Measurements from ENCODE around the gene ADIPOR2. TPM values are rescaled to one million over a fixed set of nuclear protein-coding genes. Genes with fewer than 3 reads are reported as not detected.

ADIPOR2 gene
- total RNA-seq, 1 donor from 2014 or later = 29.6 TPM

DNA sequence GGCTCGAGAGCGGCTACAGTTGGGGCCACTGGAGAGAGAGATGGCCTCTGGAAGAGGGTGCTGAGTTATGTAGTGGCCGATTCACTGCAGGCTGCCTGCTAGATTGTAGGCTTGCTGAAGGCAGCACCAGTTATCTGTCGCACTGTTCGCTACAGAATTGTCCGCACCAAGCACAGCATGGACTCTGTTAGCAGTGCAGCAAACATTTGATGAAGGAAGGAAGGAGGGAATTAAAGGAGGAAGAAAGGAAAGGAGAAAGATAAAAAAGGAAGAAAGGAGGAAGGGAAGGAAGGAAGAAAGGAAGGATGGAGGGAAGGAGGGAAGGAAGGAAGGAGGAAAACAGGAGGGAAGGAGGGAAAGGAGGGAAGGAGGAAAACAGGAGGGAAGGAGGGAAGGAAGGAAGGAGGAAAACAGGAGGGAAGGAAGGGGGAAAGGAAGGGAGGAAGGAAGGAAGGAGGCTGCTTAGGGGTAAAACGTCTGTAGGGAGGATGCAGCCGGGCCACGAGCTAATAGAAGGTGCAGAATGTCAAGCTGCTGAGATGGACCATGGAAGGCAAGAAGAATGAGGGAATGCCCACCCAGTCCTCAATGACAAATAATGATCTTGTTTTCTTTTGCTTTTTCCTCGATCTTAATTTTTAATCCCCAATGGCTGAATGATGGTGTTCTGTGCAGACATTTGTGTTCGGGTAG lies 27.3 kb upstream of the ADIPOR2 start:
- Mint-ChIP-seq H3K9me3 (peaks cover 8% of the 10 kb centered on the region), H3K4me3 (peak overlapping the region; percentile 63), H3K27me3 (ENCODE audit: insufficient read depth, low read depth) (peaks cover 13% of the 10 kb centered on the region), H3K27ac (no peak overlapping the region), H3K36me3 (peaks cover 6% of the 10 kb centered on the region), H3K4me1 (peaks cover 9% of the 10 kb centered on the region)
- Histone ChIP-seq H3K27ac (no peak overlapping the region), H3K4me2 (no peak overlapping the region), H3F3A (ENCODE audit: low read depth) (peaks cover 19% of the 10 kb centered on the region), H3K9ac (no peak overlapping the region), H3K36me3 (no peaks in the 10 kb centered on the region), H3K4me3 (no peak overlapping the region), H4K20me1 (ENCODE audit: low read depth) (no peaks in the 10 kb centered on the region), H3K27me3 (peaks cover 44% of the 10 kb centered on the region), H3K79me2 (ENCODE audit: low read depth) (no peaks in the 10 kb centered on the region), H2AFZ (replicated peaks) (no peak overlapping the region), H3K9me3 (ENCODE audit: low read depth) (no peaks in the 10 kb centered on the region), H3K4me1 (peaks cover 3% of the 10 kb centered on the region)
- DNase-seq (ENCODE audit: low spot score) = no peak
- no peak for TF ChIP-seq EZH2 (IDR thresholded peaks at IDR 0.05)
- TF ChIP-seq EZH2phosphoT487 (IDR thresholded peaks at IDR 0.05) = no peak
- no peak for TF ChIP-seq CTCF (IDR thresholded peaks at IDR 0.05)

DNA sequence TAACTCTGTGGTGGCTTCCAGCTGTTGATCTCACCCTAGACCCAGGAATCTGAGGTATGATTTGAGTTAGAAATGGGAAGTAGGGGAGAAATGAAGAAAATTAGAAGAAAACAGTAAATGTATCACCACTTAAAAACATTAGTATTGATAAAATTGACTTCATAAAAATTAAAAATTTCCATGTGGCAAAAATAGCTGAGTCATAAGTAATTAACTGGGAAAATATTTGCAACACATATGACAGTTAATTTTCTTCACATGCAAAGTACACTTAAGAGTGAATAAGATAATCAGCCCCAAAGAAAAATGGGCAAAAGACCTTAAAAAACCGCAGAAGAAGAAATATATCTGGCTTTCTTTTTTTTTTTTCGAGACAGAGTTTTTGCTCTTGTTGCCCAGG lies 25.5 kb upstream of the ADIPOR2 start:
- Mint-ChIP-seq H3K36me3 (peaks cover 6% of the 10 kb centered on the region), H3K4me1 (peaks cover 12% of the 10 kb centered on the region), H3K4me3 (no peak overlapping the region), H3K9me3 (peaks cover 8% of the 10 kb centered on the region), H3K27me3 (ENCODE audit: insufficient read depth, low read depth) (peaks cover 16% of the 10 kb centered on the region), H3K27ac (no peak overlapping the region)
- Histone ChIP-seq H3K9ac (no peak overlapping the region), H3K4me3 (no peak overlapping the region), H4K20me1 (ENCODE audit: low read depth) (no peaks in the 10 kb centered on the region), H3K79me2 (ENCODE audit: low read depth) (no peaks in the 10 kb centered on the region), H3K36me3 (no peaks in the 10 kb centered on the region), H3K27me3 (peaks cover 32% of the 10 kb centered on the region), H3K4me2 (no peak overlapping the region), H3F3A (ENCODE audit: low read depth) (peaks cover 19% of the 10 kb centered on the region), H3K4me1 (peaks cover 7% of the 10 kb centered on the region), H2AFZ (replicated peaks) (no peak overlapping the region), H3K9me3 (ENCODE audit: low read depth) (no peaks in the 10 kb centered on the region), H3K27ac (no peak overlapping the region)
- DNase-seq (ENCODE audit: low spot score) = no peak
- TF ChIP-seq CTCF (IDR thresholded peaks at IDR 0.05) (no peak), EZH2 (IDR thresholded peaks at IDR 0.05) (no peak), EZH2phosphoT487 (IDR thresholded peaks at IDR 0.05) (no peak)

DNA sequence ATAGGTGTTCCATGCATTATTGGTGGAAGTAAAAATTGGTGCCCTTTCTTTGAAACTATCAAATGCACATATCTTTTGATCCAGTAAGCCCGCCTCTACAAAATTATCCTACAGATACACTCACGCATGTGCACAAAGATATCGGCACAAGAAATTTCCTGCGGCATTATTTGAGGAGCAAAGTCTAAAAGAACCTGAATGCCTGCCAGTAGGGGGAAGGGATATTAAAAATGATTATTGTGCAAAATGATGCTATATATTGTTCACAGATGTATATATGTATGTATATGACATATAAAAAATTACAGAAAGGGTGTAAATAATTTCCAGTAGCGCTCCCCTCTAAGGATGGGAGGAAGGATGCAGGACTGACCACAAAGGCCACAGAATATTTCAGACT lies 24.7 kb upstream of the ADIPOR2 start:
- TF ChIP-seq EZH2phosphoT487 (IDR thresholded peaks at IDR 0.05) (no peak), EZH2 (IDR thresholded peaks at IDR 0.05) (no peak), CTCF (IDR thresholded peaks at IDR 0.05) (no peak)
- Histone ChIP-seq H3K27ac (no peak overlapping the region), H3K9ac (no peak overlapping the region), H3K4me2 (no peak overlapping the region), H3K79me2 (ENCODE audit: low read depth) (no peaks in the 10 kb centered on the region), H3K4me1 (peaks cover 7% of the 10 kb centered on the region), H2AFZ (replicated peaks) (no peak overlapping the region), H3K9me3 (ENCODE audit: low read depth) (no peaks in the 10 kb centered on the region), H3F3A (ENCODE audit: low read depth) (peaks cover 16% of the 10 kb centered on the region), H3K27me3 (peaks cover 25% of the 10 kb centered on the region), H4K20me1 (ENCODE audit: low read depth) (no peaks in the 10 kb centered on the region), H3K4me3 (no peak overlapping the region), H3K36me3 (no peaks in the 10 kb centered on the region)
- DNase-seq (ENCODE audit: low spot score) = no peak
- Mint-ChIP-seq H3K36me3 (peaks cover 6% of the 10 kb centered on the region), H3K27me3 (ENCODE audit: insufficient read depth, low read depth) (peaks cover 16% of the 10 kb centered on the region), H3K4me3 (no peak overlapping the region), H3K4me1 (peaks cover 10% of the 10 kb centered on the region), H3K9me3 (peaks cover 8% of the 10 kb centered on the region), H3K27ac (no peak overlapping the region)

Data from neural progenitor cell (in vitro differentiated cells).